Duodenal mucosa (tissue), 2 donors: ENCODE data around the gene MAPRE3.

Experiments used
- H3K27ac ChIP-seq: one replicate; pipeline ENCODE4 v1.7.0; 2013; ENCODE audit warnings: low read depth, low read length
- H3K27me3 ChIP-seq, 2 donors: one replicate each; pipeline ENCODE4 v1.7.0; 2013; ENCODE audit warnings: low read length in 2 of 2, control low read depth in 1 of 2; ENCODE audit not compliant: insufficient read depth in 2 of 2, control insufficient read depth in 1 of 2
- H3K36me3 ChIP-seq, 2 donors: one replicate each; pipeline ENCODE4 v1.7.0; 2013; ENCODE audit warnings: low read length in 2 of 2, control low read depth in 1 of 2; ENCODE audit not compliant: insufficient read depth in 2 of 2, control insufficient read depth in 1 of 2
- H3K4me1 ChIP-seq, 2 donors: one replicate each; pipeline ENCODE4 v1.7.0; 2013; ENCODE audit warnings: low read length in 2 of 2, control low read depth in 1 of 2; ENCODE audit not compliant: insufficient read depth in 2 of 2, control insufficient read depth in 1 of 2
- H3K4me3 ChIP-seq, 2 donors: one replicate each; pipeline ENCODE4 v1.7.0; 2013; ENCODE audit warnings: low read length in 2 of 2, low read depth in 1 of 2
- H3K9ac ChIP-seq, 2 donors: one replicate each; pipeline ENCODE4 v1.7.0; 2013; ENCODE audit warnings: low read length in 2 of 2, low read depth in 1 of 2
- H3K9me3 ChIP-seq, 2 donors: one replicate each; pipeline ENCODE4 v1.7.0; 2013; ENCODE audit warnings: low read length in 2 of 2, control low read depth in 1 of 2; ENCODE audit not compliant: control insufficient read depth in 1 of 2

Gene MAPRE3

GRCh38 chr2:26969077-26969844 lies 1.2 kb upstream of the MAPRE3 start:
- Histone ChIP-seq H3K9ac (no peak overlapping the region), H3K9me3 (no peaks in the 10 kb centered on the region), H3K4me1 (peaks cover 10% of the 10 kb centered on the region in 2 donors), H3K4me3 (no peak overlapping the region), H3K36me3 (no peaks in the 10 kb centered on the region), H3K27ac (no peak overlapping the region), H3K27me3 (peaks cover 8% of the 10 kb centered on the region in 2 donors)

- peaks cover 8% of the 10 kb centered on the region in 2 donors for H3K27me3 ChIP-seq
- no peak overlapping the region for H3K27ac ChIP-seq
- H3K9ac ChIP-seq = peak overlapping the region; percentile 25 to 48
- peaks cover 5 to 10% of the 10 kb centered on the region in 2 donors for H3K4me1 ChIP-seq
- peak overlapping the region; percentile 80 to 89 for H3K4me3 ChIP-seq
- no peaks in the 10 kb centered on the region for H3K9me3 ChIP-seq
- H3K36me3 ChIP-seq = no peaks in the 10 kb centered on the region
Measured at GRCh38 chr2:26970928-26971627, 641 bp downstream of the MAPRE3 start.

- H3K4me1 ChIP-seq = peaks cover 5 to 10% of the 10 kb centered on the region in 2 donors
- H3K4me3 ChIP-seq = no peak overlapping the region
- peaks cover 8% of the 10 kb centered on the region in 2 donors for H3K27me3 ChIP-seq
- H3K9ac ChIP-seq = no peak overlapping the region
- H3K9me3 ChIP-seq = no peaks in the 10 kb centered on the region
- H3K36me3 ChIP-seq = no peaks in the 10 kb centered on the region
- H3K27ac ChIP-seq = no peak overlapping the region
Measured at GRCh38 chr2:26971911-26972786, 1.7 kb downstream of the MAPRE3 start.

- Histone ChIP-seq H3K27me3 (peaks cover 0 to 5% of the 10 kb centered on the region in 2 donors), H3K27ac (no peak overlapping the region), H3K9ac (no peak overlapping the region), H3K4me1 (peaks cover 16 to 17% of the 10 kb centered on the region in 2 donors), H3K36me3 (no peaks in the 10 kb centered on the region), H3K9me3 (no peaks in the 10 kb centered on the region), H3K4me3 (no peak overlapping the region)
Measured at GRCh38 chr2:26974352-26974751, 3.9 kb downstream of the MAPRE3 start.

GRCh38 chr2:26975102-26975501 lies 4.7 kb downstream of the MAPRE3 start:
- Histone ChIP-seq H3K9me3 (no peaks in the 10 kb centered on the region), H3K27me3 (peaks cover 0 to 2% of the 10 kb centered on the region in 2 donors), H3K4me1 (peaks cover 14 to 17% of the 10 kb centered on the region in 2 donors)

GRCh38 chr2:26975656-26976055 lies 5.2 kb downstream of the MAPRE3 start:
- Histone ChIP-seq H3K27me3 (no peaks in the 10 kb centered on the region), H3K4me1 (peaks cover 11 to 17% of the 10 kb centered on the region in 2 donors), H3K36me3 (no peaks in the 10 kb centered on the region), H3K9ac (no peak overlapping the region), H3K9me3 (no peaks in the 10 kb centered on the region), H3K27ac (no peak overlapping the region), H3K4me3 (no peak overlapping the region)

More at GRCh38 chr2:26975102-26975501, 4.7 kb downstream of the MAPRE3 start:
- Histone ChIP-seq H3K36me3 (no peaks in the 10 kb centered on the region), H3K4me3 (no peak overlapping the region), H3K9ac (no peak overlapping the region), H3K27ac (no peak overlapping the region)

GRCh38 chr2:26976237-26976636 lies 5.8 kb downstream of the MAPRE3 start:
- H3K4me3 ChIP-seq = no peak overlapping the region
- no peak overlapping the region for H3K9ac ChIP-seq
- peaks cover 8 to 13% of the 10 kb centered on the region in 2 donors for H3K4me1 ChIP-seq
- H3K36me3 ChIP-seq = no peaks in the 10 kb centered on the region
- no peaks in the 10 kb centered on the region for H3K27me3 ChIP-seq
- H3K9me3 ChIP-seq = no peaks in the 10 kb centered on the region
- no peak overlapping the region for H3K27ac ChIP-seq

GRCh38 chr2:26977012-26977411 lies 6.6 kb downstream of the MAPRE3 start:
- H3K9ac ChIP-seq = no peak overlapping the region
- H3K4me3 ChIP-seq = no peak overlapping the region
- no peaks in the 10 kb centered on the region for H3K9me3 ChIP-seq
- H3K27me3 ChIP-seq = no peaks in the 10 kb centered on the region
- peaks cover 11 to 19% of the 10 kb centered on the region in 2 donors for H3K4me1 ChIP-seq
- H3K36me3 ChIP-seq = no peaks in the 10 kb centered on the region
- H3K27ac ChIP-seq = no peak overlapping the region

- Histone ChIP-seq H3K9ac (no peak overlapping the region), H3K9me3 (no peaks in the 10 kb centered on the region), H3K27me3 (no peaks in the 10 kb centered on the region), H3K4me1 (peaks cover 18 to 29% of the 10 kb centered on the region in 2 donors), H3K36me3 (no peaks in the 10 kb centered on the region), H3K4me3 (no peak overlapping the region), H3K27ac (no peak overlapping the region)
Measured at GRCh38 chr2:26978061-26978596, 7.7 kb downstream of the MAPRE3 start.
